ENCODE measurements around the gene RWDD4. TPM values are rescaled to one million over a fixed set of nuclear protein-coding genes. Genes with fewer than 3 reads are reported as not detected.

Gene RWDD4
- total and polyA plus RNA-seq, 9 of the 15 experiments (the other 6 are each of a cell fraction or from before 2014, with no cell fraction given): 8.4 to 32.5 (median 24.2) TPM

DNA sequence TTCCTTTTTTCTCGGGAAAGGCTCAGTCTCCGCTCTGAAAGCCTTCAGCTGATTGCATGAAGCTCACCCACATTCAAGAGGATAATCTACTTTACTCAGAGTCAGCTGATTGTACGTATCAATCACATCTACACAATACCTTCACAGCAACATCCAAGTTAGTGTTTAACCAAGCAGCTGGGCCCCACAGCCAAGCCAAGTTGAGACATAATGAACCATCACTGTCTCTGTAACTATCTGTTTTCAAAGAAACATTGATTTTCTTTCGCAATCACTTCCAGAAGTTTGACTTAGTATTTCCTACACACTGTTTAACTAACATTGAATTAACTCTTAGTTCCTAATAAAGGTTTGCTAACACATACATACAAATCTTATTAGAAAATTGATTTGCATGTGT, 40.3 kb downstream of the RWDD4 start:
- WGBS (ENCODE audit: insufficient coverage, low coverage, missing lambda C conversion rate): 49% methylated on average over 4 of the region's 4 CpGs
- H3K79me2 ChIP-seq (ENCODE audit: control insufficient read depth, insufficient read depth, low read length): no peaks in the 10 kb centered on the region
- no peak for ATAC-seq
- no peaks in the 10 kb centered on the region for H4K20me1 ChIP-seq (replicated peaks; ENCODE audit: control insufficient read depth, insufficient read depth, low read length)
- no TSS peak for BruUV-seq (replicated peaks)
- in situ Hi-C loops (cut with MboI) (no loop called here), intact Hi-C loops (cut with micrococcal nuclease) (no loop called here)
- H3K4me3 ChIP-seq: no peak overlapping the region
- H3K9me3 ChIP-seq (replicated peaks; ENCODE audit: control insufficient read depth, insufficient read depth, low read depth, low read length): no peaks in the 10 kb centered on the region
- no peak overlapping the region for H3K4me2 ChIP-seq (ENCODE audit: insufficient read depth, low read length)
- no peaks in the 10 kb centered on the region for H3K9me1 ChIP-seq (ENCODE audit: control insufficient read depth, insufficient read depth, low read length)
- peaks cover 5 to 8% of the 10 kb centered on the region in 2 experiments; a peak in 4 of 5 replicates for H3K4me1 ChIP-seq (replicated peaks in 1 of 2; ENCODE audit: control insufficient read depth in 2 of 2, insufficient read depth in 2 of 2, low read length in 2 of 2)
- peaks cover 2 to 12% of the 10 kb centered on the region in 2 experiments; a peak in 2 of 5 replicates for H3K27me3 ChIP-seq (ENCODE audit: control insufficient read depth in 2 of 2, insufficient read depth in 2 of 2, low read length in 2 of 2)
- no peak for FAIRE-seq
- H3K27ac ChIP-seq (ENCODE audit: extremely low read depth, low read depth, low read length): no peak overlapping the region
- CTCF ChIA-PET (ENCODE audit: low intra/inter-chr PET ratio): no interaction called here
- H2AFZ ChIP-seq (ENCODE audit: low read depth, low read length): no peak overlapping the region
- no peak for TF ChIP-seq EHMT2 (IDR thresholded peaks at IDR 0.05)
- peak; percentile 92 for TF ChIP-seq CEBPB (tag; IDR thresholded peaks at IDR 0.05)
- no peak for TF ChIP-seq SREBF2 (CRISPR knock-in tag; IDR thresholded peaks at IDR 0.05)
- TF ChIP-seq MEF2A (IDR thresholded peaks at IDR 0.05; ENCODE audit: control insufficient read depth, low read depth, low read length): no peak
- no peak for TF ChIP-seq ZNF785 (CRISPR knock-in tag; IDR thresholded peaks at IDR 0.05)
- no peak for TF ChIP-seq MNT (conservative IDR thresholded peaks at IDR 0.05)
- no peak for TF ChIP-seq CEBPG (CRISPR knock-in tag; IDR thresholded peaks at IDR 0.05)
- peak; percentile 45 to 57; a peak in 2 of 4 replicates for TF ChIP-seq CEBPG (tag; conservative IDR thresholded peaks at IDR 0.05 in 1 of 2, IDR thresholded peaks at IDR 0.05 in 1 of 2)
- TF ChIP-seq ZBTB9 (CRISPR knock-in tag; IDR thresholded peaks at IDR 0.05): no peak
- H3K9ac ChIP-seq (ENCODE audit: insufficient read depth in 1 of 2, low read depth in 2 of 2, low read length in 2 of 2): no peak overlapping the region
- no peaks in the 10 kb centered on the region for H3K36me3 ChIP-seq (ENCODE audit: control insufficient read depth, insufficient read depth, low read length)
- no peak for DNase-seq (ENCODE audit: extremely low read depth in 1 of 4, low spot score in 3 of 4)
- POLR2A ChIA-PET: no interaction called here
